ENCODE measurements around the gene GSDMA. TPM values are rescaled to one million over a fixed set of nuclear protein-coding genes. Genes with fewer than 3 reads are reported as not detected.

GSDMA gene
- total RNA-seq, 1 donor from 2014 or later = not detected

DNA sequence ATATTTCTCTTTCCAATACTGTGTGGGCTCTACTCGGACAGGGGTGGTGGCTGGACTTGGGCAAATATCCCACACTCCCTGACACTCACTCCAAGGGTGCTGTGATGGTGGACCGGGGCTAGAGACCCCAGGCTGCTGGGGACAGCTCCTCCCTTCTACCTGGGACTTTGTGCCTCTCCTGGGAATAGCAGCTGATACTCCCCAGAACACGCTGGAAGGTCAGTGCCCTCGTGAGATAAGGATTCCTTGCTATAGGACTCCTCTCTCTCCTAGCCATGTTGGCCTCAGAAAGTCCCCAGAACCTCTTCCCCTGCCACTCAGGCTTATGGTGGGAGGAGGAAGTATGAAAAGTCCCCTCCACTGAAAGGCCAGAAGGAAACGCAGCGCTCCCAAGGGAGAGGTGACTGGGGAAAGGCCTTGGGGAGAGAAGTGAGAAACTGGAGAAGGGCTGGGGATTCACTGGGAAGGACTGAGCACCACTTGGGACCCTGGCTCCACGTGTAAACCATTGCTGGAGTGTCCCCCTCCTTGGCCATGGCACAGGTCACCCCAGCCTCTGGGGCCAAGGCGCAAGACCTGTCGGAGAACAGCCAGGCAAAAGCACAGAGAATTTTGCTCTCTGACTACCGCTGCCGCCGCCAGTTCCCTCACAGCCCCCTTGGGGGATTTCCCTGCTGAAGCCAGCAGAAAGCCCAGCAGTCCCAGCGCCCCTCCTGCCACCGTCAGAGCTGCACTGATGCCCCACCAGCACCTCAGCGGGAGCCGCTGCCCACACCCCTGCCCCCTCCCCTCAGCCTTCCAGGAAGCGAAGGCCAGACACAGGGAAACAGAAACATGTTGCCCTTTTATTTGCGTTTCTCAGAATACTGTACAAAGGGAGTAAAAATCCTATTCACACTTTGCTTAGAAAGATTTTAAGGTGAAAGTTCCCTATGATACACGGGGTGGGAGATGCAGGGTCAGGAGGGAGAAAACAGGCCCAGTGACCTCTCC, 42.3 kb upstream of the GSDMA start:
- Mint-ChIP-seq H3K9me3 (no peaks in the 10 kb centered on the region), H3K27ac (peak overlapping the region; percentile 76), H3K27me3 (no peaks in the 10 kb centered on the region), H3K4me3 (peak overlapping the region; percentile 19), H3K4me1 (peaks cover 43% of the 10 kb centered on the region), H3K36me3 (ENCODE audit: low read depth) (peaks cover 43% of the 10 kb centered on the region)
- ChIA-PET POLR2A (no interaction called here), CTCF (no interaction called here)
- DNase-seq (no peak), ATAC-seq (ENCODE audit: low read depth) (peak; percentile 74)
- intact Hi-C loops (cut with micrococcal nuclease) = loop anchor here (10.0 kb wide), 1 partner anchor 364 kb away; the partner anchor contains the start of gene CDC6
- TF ChIP-seq, protein P1, sequence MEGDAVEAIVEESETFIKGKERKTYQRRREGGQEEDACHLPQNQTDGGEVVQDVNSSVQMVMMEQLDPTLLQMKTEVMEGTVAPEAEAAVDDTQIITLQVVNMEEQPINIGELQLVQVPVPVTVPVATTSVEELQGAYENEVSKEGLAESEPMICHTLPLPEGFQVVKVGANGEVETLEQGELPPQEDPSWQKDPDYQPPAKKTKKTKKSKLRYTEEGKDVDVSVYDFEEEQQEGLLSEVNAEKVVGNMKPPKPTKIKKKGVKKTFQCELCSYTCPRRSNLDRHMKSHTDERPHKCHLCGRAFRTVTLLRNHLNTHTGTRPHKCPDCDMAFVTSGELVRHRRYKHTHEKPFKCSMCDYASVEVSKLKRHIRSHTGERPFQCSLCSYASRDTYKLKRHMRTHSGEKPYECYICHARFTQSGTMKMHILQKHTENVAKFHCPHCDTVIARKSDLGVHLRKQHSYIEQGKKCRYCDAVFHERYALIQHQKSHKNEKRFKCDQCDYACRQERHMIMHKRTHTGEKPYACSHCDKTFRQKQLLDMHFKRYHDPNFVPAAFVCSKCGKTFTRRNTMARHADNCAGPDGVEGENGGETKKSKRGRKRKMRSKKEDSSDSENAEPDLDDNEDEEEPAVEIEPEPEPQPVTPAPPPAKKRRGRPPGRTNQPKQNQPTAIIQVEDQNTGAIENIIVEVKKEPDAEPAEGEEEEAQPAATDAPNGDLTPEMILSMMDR (IDR thresholded peaks at IDR 0.05) = no peak

DNA sequence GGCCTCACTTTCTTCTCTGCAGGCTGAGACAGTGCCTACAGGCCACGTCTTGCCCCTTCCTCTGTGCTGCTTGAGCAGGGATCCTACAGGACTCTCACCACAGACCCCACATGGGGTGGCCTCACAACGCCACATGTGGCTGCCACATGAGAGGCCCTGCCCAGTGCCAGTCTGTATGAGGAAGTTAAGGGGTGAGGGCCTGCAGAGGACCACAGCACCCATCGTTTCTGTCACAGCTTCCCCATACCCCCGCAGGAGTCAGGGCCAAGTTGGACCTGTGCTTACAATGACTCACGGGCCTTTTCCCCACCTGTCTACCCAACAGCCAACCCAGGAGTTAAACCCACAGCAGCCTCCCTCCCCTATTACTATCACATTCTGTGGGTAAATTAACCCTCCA, 41.5 kb upstream of the GSDMA start:
- ATAC-seq (ENCODE audit: low read depth) (peak; percentile 53), DNase-seq (no peak)
- intact Hi-C loops (cut with micrococcal nuclease) = loop anchor here (10.0 kb wide), 1 partner anchor 363 kb away; the partner anchor contains the start of gene CDC6
- Mint-ChIP-seq H3K27me3 (no peaks in the 10 kb centered on the region), H3K9me3 (no peaks in the 10 kb centered on the region), H3K4me3 (no peak overlapping the region), H3K4me1 (peaks cover 49% of the 10 kb centered on the region), H3K27ac (peak overlapping the region; percentile 76), H3K36me3 (ENCODE audit: low read depth) (peaks cover 43% of the 10 kb centered on the region)
- ChIA-PET POLR2A (no interaction called here), CTCF (no interaction called here)
- TF ChIP-seq, protein P1 (IDR thresholded peaks at IDR 0.05) = no peak

DNA sequence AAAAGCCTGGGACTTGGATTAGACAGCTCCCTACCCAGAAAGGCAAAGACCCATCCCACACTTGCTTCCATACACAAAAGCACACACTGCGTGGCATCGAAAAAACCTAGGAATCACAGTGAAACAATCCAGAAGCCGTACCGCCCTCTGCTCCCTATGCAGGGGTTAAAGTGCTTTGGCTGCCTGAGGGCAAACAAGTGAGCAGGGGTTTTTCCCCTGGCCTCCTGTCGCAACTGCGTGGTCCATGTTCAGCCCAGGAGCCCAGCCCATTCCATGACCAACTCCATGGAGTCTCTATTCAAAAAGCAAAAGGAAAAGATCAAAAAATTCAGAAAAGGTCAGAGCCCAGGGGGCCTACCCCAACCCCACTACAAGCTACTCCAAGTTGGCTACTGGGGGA, 40.8 kb upstream of the GSDMA start:
- Mint-ChIP-seq H3K27ac (peak overlapping the region; percentile 76), H3K9me3 (no peaks in the 10 kb centered on the region), H3K4me1 (peaks cover 51% of the 10 kb centered on the region), H3K4me3 (no peak overlapping the region), H3K27me3 (no peaks in the 10 kb centered on the region), H3K36me3 (ENCODE audit: low read depth) (peaks cover 40% of the 10 kb centered on the region)
- intact Hi-C loops (cut with micrococcal nuclease) = loop anchor here (10.0 kb wide), 1 partner anchor 363 kb away; the partner anchor contains the start of gene CDC6
- ATAC-seq (ENCODE audit: low read depth) (no peak), DNase-seq (no peak)
- ChIA-PET CTCF (no interaction called here), POLR2A (no interaction called here)
- TF ChIP-seq, protein P1 (IDR thresholded peaks at IDR 0.05) = no peak

DNA sequence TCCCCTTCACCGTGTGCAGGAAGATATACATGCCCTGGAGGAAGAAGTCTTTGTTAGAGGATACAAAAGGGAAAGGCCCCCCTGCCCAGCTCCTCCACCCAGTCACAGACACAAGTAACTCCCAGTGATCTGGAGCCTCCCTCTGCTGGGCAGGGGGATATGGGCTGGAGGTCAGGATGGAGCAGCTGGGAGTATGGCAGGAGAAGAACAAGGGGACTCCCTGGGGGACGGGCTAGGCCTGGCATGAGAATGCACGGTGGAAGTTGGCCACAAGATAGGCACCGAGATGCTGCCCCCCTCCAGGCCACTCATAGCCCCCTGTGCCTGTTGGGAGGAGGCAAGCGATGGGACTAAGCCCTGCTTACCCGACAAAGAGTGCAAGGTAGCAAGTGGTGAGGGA, 39.6 kb upstream of the GSDMA start:
- intact Hi-C loops (cut with micrococcal nuclease) = loop anchor here (10.0 kb wide), 1 partner anchor 362 kb away; the partner anchor contains the start of gene CDC6

More for the DNA sequence above, 39.6 kb upstream of the GSDMA start:
- Mint-ChIP-seq H3K4me1 (peaks cover 58% of the 10 kb centered on the region), H3K36me3 (ENCODE audit: low read depth) (peaks cover 39% of the 10 kb centered on the region), H3K4me3 (no peak overlapping the region), H3K9me3 (no peaks in the 10 kb centered on the region), H3K27ac (no peak overlapping the region), H3K27me3 (no peaks in the 10 kb centered on the region)
- no peak for ATAC-seq (ENCODE audit: low read depth)
- CTCF ChIA-PET = interaction anchor here (0.7 kb wide), 1 partner anchor 42 kb away, joined by 3 read pairs; no protein-coding TSS in a partner anchor
- POLR2A ChIA-PET = interaction anchor here (0.6 kb wide), 1 partner anchor 8 kb away, joined by 9 read pairs; no protein-coding TSS in a partner anchor
- TF ChIP-seq, protein P1 (IDR thresholded peaks at IDR 0.05) = no peak
- DNase-seq = no peak

Data from activated B cell treated with CpG ODN at 0.5 μM for 24 hours (primary cell).